GM13977 (cell line): Measurements from ENCODE around the gene FBH1.

Experiments used
- DNase-seq: peaks from one replicate; pipeline ENCODE4 v3.0.0; 2012; ENCODE audit warnings: low spot score
- CTCF ChIP-seq: IDR thresholded peaks from 2 replicates; pipeline ENCODE4 v1.5.1; 2012; ENCODE audit warnings: mild to moderate bottlenecking, control low read depth; ENCODE audit not compliant: insufficient read depth; ENCODE audit errors: extremely low read depth, missing control alignments
- in situ Hi-C: fragments of 300-500 bp; cut with MboI; formaldehyde crosslinking; loops from one replicate; pipeline ENCODE4 v1.12.0; 2022; ENCODE audit warnings: low sequenced_read_pairs, low pct_unique_long_range_greater_than_20kb, mixed read lengths, inconsistent platforms; ENCODE audit not compliant: unreplicated experiment

The FBH1 gene

GRCh38 chr10:5963071-5963470, 73.0 kb downstream of the FBH1 start:
- in situ Hi-C loops = no loop called here
- peak; percentile 3 for DNase-seq
- no peak for TF ChIP-seq CTCF

- TF ChIP-seq CTCF = no peak
- no peak for DNase-seq
- in situ Hi-C loops = no loop called here
Measured at GRCh38 chr10:5963591-5963990, 73.5 kb downstream of the FBH1 start.

DNA sequence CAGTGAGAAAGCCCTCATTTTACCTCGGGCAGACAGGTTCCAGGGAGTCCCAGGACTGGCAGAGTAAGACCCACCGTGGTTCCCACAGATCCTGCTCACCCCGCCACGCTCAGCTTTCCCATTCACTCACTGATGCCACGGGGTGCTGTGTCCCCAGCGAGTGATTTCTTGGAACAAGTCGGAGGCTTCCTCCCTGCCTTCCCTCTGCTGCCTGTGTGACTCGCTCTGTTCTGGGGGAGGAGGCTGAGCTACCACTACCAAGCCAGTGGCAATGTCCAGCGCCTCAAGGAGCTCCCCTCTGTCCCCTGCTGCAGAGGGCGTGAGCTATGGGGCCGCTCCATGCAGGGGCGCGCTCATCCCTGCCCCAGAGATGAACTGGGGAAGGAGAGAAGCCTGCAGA, 74.7 kb downstream of the FBH1 start:
- no peak for TF ChIP-seq CTCF
- DNase-seq = peak; percentile 2
- in situ Hi-C loops = no loop called here

GRCh38 chr10:5965266-5965665, 75.2 kb downstream of the FBH1 start:
- TF ChIP-seq CTCF = no peak
- in situ Hi-C loops = no loop called here

GRCh38 chr10:5968037-5968680, 78.1 kb downstream of the FBH1 start:
- in situ Hi-C loops = no loop called here
- no peak for TF ChIP-seq CTCF
- DNase-seq = no peak

More at GRCh38 chr10:5965266-5965665, 75.2 kb downstream of the FBH1 start:
- peak; percentile 7 for DNase-seq

DNA sequence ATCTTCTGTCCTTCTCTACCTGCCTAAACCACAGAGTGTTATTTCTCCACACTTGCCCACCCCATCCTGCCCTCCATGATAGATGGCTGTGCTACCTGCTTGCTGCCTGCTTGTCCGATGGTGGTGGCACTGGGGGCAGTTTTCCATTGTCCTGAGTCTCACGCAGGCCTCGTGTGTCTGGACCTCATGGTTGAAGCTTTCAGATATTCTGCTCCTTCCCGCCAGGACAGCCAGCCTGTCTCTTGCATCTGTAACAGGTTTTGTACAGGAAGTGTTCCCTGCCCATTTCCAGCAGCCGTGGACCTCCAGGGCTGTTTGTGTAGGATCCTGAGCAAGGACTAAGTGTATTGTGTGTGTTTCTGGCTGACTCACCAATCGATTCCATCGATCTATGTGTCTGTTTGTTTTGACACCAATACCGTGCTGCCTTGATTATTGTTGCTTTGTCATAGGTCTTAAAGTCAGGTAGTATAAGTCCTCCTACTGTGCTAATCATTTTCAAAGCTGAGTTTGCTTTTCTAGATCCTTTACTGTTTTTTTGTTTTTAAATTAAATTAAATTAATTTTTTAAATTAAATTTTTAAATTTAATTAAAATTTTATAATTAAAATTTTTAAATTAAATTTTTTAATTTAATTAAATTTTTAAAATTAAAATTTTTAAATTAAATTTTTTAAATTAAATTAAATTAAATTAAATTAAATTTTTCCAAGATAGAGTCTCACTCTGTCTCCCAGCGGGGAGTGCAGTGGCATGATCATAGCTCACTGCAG, 78.8 kb downstream of the FBH1 start:
- TF ChIP-seq CTCF = no peak
- no peak for DNase-seq

More for the DNA sequence above, 78.8 kb downstream of the FBH1 start:
- in situ Hi-C loops = no loop called here
